Kidney glomerular epithelial cell (primary cell): ENCODE data around the gene SIRT5.

Source experiments
- DNase-seq: peaks from one replicate; lab custom pipeline; 2025; lab: John Stamatoyannopoulos, UW

Gene SIRT5

DNA sequence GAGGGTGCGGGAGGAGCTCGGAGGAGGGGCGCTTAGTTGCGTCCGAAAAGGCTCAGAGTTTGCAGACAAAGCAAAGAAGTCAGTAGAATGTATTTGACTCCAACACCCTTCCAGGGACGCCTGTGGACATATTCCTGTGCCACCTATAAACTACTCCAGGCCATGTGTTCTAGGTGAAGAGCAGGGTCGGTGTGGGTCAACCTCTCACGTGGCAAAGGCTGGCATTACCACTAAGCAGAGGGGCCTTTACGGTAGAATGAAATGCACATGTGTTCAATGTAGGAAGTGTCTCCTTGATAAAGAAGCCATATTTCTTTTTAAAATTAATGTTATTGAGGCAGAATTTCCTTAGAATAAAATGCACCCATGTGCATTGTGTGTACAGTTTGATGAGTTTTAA lies 15.4 kb downstream of the SIRT5 start:
- no peak for DNase-seq

DNA sequence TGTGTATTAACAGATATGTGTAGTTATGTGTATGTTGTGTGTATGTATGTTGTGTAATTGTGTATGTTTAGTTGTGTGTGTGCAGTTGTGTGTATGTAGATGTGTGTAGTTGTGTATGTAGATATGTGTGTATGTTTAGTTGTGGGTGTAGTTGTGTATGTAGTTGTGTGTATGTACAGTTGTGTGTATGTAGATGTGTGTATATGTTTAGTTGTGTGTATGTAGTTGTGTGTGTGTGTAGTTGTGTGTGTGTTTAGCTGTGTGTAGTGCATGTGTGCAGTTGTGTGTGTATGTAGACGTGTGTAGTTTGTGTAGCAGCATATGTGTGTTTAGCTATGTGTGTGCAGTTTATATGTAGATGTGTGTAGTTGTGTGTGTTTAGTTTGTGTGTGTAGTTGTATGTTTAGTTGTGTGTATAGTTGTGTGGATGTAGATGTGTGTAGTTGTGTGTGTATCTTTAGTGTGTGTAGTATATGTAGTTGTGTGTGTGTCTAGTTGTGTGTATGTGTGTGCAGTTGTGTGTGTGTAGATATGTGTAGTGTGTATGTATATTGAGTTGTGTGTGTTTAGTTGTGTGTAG lies 16.3 kb downstream of the SIRT5 start:
- DNase-seq, result no peak

DNA sequence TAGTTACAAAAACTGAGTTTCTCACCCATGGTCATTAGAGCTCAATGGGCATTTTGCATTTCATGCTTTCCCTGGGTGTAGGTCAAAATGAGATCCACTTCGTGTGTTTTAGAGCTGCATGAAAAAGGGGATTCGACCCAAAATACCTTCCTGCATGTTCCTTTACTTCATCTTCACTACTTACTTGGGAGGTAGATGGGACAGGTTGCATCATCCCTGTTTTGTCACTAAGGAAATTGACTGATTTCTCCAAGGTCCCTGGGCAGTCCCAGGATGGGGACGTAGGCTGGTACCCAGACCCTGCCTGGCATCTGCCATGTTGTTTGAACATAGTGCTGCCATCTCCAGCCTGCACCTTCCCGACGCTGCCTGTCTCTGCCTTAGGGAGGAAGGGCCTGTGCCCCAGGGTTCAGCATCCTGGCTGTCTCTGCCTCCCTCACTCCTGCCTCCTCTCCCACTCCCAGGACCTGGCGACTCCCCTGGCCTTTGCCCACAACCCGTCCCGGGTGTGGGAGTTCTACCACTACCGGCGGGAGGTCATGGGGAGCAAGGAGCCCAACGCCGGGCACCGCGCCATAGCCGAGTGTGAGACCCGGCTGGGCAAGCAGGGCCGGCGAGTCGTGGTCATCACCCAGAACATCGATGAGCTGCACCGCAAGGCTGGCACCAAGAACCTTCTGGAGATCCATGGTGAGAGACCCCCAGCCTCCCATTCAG lies 17.0 kb downstream of the SIRT5 start:
- DNase-seq, result no peak

DNA sequence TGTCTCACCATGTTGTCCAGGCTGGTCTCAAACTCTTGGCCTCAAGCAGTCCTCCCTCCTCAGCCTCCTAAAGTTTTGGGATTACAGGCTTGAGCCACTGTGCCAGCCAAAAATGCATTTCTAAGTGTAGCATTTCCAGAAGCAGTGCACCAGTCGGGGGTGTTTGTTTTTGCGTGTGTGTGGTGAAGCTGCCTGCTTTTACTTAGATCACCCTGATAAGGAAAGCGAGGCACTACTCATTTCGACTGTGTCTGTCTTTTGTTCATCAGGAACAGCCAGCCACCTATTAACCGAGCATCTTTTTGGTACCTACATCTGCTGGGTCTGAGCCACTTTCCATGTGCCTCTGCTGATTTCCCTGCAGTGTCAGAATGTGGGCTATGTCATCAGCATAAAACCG lies 18.7 kb downstream of the SIRT5 start:
- no peak for DNase-seq

- no peak for DNase-seq
Measured at GRCh38 chr6:13593720-13594119, 19.3 kb downstream of the SIRT5 start.

DNA sequence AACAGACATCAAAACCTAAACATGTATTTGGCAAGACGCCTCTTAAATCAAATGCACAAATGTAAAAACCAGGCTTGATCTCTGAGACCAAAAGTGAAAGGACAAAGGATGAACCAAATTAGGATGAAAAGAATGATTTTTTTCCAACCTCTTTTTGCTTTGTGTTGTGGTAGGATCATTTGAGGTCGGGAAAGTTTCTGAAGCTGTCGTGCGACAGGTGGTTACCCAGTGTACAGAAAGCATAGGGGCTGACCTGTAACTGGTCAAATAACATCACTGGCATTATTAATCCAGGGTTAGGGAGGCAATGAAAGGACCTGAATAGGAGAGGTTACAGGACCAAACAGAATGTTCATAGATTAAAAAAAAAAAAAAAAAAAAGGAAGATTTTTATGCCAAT lies 22.7 kb downstream of the SIRT5 start:
- DNase-seq, result no peak

- no peak for DNase-seq
Measured at GRCh38 chr6:13600036-13600435, 25.6 kb downstream of the SIRT5 start.

- no peak for DNase-seq
Measured at GRCh38 chr6:13604135-13604534, 29.7 kb downstream of the SIRT5 start.

- DNase-seq, result no peak
Measured at GRCh38 chr6:13604546-13605416, 30.4 kb downstream of the SIRT5 start.

GRCh38 chr6:13605634-13606033 lies 31.2 kb downstream of the SIRT5 start:
- DNase-seq, result no peak

DNA sequence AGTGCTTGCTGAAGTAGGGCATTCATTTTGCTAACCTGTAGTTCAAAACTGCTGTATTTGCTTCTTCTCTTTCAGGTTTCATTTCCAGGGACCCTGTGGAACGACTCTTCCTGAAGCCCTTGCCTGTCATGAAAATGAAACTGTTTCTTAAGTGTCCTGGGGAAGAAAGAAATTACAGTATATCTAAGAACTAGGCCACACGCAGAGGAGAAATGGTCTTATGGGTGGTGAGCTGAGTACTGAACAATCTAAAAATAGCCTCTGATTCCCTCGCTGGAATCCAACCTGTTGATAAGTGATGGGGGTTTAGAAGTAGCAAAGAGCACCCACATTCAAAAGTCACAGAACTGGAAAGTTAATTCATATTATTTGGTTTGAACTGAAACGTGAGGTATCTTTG lies 37.3 kb downstream of the SIRT5 start:
- DNase-seq, result no peak

DNA sequence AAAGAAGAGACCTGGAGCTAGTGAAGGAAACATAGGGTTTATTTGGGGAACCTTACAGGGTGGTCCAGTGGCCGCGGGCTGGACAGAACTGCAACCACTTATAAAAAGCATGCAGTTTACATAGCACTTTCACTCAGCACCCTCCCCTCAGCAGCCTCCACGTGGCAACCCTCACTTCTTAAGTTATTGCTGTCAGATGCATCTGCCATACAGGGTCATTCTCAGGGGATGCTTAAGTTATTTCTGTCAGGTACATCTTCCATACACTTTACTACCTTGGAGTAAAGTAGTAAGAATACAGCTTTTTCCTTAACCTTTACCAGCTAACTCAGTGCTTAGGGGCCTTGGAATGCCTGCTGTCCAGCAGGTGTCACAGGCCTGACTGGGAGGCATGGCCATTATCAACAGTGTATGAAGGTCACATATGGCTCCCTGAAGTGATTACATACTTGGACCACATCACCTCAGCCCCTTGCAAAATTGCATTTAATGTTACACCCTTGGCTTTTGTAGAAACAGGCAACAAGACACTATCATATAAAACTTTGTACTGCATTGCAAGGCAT lies 38.7 kb downstream of the SIRT5 start:
- DNase-seq, result no peak

- DNase-seq, result peak; percentile 37
Measured at GRCh38 chr6:13614126-13614925, 39.9 kb downstream of the SIRT5 start.

DNA sequence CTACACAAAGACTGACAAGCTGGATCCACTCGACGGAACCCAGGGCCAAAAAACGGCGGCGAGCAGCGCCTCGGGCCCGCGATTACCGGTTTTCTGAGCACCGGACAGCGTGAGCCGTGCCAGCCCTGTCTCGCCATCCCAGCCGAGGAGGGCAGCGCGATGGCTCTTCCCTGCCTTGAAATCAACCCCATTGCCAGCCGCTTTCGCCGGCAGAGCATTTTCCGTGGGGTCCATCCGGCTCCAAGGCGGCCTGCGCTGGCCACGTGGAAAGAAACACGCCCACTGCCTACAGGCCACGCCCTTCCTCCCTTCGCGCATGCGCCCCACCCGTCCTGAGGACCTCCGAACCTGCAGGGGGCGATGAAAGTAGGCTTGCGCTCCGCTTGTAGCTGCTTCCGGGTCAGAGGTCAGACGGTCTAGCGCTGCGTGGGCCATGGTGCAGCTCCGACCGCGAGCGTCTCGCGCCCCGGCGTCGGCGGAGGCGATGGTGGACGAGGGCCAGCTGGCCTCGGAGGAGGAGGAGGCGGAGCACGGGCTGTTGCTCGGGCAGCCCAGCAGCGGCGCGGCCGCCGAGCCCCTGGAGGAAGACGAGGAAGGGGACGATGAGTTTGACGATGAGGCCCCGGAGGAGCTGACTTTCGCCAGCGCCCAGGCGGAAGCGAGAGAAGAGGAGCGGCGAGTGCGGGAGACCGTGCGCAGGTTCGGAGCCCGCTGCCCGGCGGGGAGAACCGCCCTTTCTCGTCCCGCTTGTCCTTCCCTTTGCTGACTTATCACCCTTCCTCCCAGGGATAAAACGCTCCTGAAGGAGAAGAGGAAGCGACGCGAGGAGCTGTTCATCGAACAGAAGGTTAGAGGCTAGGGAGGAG lies 40.8 kb downstream of the SIRT5 start, which contains the start of gene NOL7:
Gene NOL7 (plus strand): TSS at position 410 of the 866 bp plus-strand sequence. CDS start 24 bp downstream, at position 434.
- peak; percentile 96 for DNase-seq

DNA sequence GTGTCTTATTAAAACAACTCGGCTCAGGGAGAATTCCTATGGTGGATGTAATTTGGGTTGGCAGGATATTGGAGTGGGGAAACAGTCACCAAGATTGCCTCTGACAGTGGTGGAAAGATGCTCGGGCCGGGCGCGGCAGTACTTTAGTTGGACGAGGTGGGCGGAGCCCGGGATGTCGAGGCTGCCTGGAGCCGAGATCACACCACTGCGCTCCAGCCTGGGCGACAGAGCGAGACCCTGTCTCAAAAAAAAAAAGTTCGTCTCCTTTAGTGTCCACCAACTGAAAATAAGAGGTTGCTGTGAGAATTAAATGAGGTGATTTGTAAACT lies 41.4 kb downstream of the SIRT5 start:
- DNase-seq, result no peak

- no peak for DNase-seq
Measured at GRCh38 chr6:13617066-13617465, 42.7 kb downstream of the SIRT5 start.

- DNase-seq, result peak; percentile 17
Measured at GRCh38 chr6:13624871-13625288, 50.5 kb downstream of the SIRT5 start.

GRCh38 chr6:13629459-13630116 lies 55.2 kb downstream of the SIRT5 start:
- DNase-seq, result no peak

DNA sequence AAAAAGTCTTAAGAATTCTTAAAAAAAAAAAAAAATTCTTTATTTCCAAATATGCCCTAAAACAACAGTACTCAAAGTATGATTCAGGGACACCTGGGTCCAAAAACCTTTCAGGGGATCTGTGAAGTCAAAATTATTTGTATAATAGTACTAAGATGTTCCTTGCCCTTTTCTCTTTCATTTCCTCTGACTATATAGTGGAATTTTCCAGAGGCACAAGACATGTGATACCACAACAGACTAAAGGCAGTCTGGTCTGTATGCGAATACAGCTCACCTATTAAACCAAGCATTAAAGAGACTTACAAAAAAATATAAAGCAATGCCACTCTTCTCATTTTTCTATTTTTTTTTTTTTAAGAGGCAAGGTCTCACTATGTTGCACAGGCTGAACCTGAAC lies 56.1 kb downstream of the SIRT5 start:
- DNase-seq, result no peak

- no peak for DNase-seq
Measured at GRCh38 chr6:13633343-13633742, 58.9 kb downstream of the SIRT5 start.
